Hematopoietic multipotent progenitor cell treated with erythropoietin and hydrocortisone succinate and interleukin-3 and kit ligand, for 4 days (in vitro differentiated cells): ENCODE data around the gene FBXL17.
A peak's percentile ranks its signal among the peaks of the same experiment; 100 is the strongest.

Experiments
- DNase-seq: peaks from one replicate; pipeline ENCODE4 v3.0.0-alpha.2; 2015

Gene FBXL17

GRCh38 chr5:108372369-108372768, 9.5 kb downstream of the FBXL17 start:
- peak; percentile 19 for DNase-seq

DNA sequence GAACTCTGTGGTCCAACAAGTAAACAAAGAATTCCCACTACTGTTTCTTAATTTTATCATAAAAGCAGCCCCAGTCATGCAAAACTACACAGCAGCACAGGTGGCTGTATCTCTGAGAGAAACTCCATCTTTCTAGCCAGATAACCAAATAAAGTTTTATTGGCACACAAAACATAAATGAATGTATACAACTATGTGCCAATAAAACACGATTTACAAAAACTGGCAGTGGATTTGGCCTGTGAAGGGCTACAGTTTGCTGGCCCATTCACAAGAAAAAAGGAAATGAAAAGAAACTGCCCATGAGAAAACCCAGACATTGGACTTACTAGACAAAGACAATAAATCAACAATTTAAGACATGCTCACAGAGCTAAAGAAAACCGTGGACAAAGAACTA, 10.6 kb downstream of the FBXL17 start:
- DNase-seq = no peak

DNA sequence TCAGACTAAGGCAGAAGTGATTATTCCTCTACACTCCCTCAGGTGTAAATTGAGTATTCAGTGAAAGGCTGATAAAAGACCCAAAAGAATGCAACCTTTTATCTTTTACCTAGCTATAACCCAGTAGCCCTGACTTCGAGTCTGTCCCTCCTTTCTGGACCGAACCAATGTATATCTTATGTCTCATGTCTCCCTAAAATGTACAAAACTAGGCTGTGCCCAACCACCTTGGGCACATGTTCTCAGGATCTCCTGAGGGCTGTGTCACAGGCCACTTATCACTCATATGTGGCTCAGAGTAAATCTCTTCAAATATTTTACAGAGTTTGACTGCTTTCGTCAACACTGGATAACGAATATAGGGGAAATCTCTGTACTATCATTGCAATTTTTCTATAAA, 12.7 kb downstream of the FBXL17 start:
- DNase-seq = no peak

DNA sequence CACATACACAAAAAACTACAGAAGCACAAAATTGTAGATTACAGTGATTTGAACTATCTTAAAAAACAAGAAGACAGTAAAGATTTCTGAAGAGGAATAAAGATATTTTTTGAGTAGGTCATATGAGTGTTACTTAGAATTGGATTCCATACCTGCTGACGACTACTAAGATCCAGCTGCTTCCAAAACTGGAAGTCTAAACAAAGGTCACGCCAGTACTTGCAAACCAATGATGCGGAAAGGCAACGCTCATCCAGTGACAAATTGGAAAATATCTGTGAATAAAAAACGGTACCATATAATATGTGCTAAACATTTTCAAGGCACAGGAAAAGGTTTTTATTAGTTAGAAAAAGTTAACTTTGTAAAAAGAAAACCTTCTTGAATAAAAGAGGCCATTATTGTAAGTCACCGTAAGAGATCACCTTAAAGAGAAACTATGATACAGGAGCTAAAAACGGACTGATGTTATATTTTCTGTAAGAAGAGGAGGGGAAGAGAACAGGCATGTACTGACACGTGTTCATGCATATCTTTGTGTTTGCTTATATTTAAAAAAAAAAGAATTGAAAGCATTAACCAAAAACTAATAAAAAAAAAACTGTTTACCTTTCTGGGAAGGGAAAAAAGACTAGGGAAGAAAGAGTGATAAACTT, 14.1 kb downstream of the FBXL17 start:
- no peak for DNase-seq

DNA sequence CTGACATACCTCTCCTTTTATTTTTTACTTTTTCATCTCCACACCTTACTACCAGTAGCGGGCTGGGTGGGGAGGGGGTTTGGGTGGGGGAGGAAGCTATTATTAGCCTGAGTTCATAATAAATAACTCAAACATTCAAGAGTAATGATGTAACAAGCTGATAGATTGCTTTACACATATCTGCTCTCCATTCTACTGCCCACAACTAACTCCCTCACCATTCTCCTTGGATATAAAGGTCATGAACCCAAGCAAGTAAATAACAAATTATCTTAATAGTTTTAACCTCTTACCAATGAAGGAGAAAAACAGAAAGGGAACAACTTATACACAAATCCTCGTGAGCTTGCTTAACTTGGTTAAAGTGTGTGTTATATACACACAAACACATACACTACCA, 15.4 kb downstream of the FBXL17 start:
- DNase-seq = no peak

GRCh38 chr5:108361771-108362170, 20.1 kb downstream of the FBXL17 start:
- DNase-seq = no peak

DNA sequence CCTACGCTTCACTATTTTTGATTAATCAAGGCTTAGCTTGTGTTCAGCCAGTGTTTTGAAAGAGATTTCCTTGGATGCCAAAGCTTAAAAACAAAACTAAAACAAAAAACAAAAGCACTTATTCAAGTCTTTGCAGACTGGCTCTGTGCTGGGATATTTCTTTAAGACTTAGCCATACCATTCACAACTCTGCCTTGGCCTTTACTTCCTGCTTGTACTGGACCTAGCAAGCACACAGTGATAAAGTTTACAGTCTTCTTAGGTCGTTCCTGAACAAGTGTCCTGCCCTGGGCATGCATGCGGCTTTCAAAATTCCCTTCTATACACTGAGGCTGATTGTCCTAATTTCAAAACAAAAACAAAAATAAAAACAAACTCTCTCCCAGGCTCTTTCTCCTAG, 20.7 kb downstream of the FBXL17 start:
- no peak for DNase-seq

DNA sequence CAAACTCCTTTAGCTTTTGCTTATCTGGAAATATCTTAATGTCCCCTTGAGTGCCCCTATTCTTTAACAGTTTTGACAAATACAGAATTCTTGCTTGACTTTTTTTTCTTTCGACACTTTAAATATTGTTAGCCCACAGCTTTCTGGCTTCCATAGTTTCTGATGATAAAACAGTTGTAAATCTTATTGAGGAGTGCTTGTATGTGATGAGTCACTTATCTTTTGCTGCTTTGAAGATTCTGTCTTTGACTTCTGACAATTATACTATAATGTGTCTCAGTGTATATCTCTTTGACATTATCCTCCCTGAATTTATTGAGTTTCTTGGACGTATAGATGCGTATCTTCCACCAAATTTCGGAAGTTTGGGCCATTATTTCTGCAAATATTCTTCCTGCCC, 21.6 kb downstream of the FBXL17 start:
- DNase-seq = no peak

GRCh38 chr5:108356286-108356685, 25.6 kb downstream of the FBXL17 start:
- DNase-seq = no peak

DNA sequence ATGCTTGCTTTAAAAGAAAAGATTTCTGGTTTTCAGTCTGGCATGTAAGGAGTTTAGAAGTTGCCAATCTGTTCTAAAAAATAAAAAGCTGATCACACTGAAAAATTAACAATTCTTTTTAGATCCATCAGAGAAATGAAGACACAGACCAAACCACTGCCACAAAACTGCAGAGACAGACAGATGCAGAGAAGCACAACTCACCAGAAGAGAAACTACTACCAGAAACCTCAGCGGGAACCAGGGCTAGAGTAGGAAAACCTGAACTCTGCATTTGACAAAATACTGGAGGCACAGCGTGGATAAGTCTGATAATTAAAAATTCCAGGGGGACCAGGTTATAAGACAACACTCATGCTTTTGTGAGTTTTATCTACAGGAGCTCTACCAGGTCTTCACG, 28.8 kb downstream of the FBXL17 start:
- DNase-seq = no peak

- peak; percentile 84 for DNase-seq
Measured at GRCh38 chr5:108345541-108346171, 36.2 kb downstream of the FBXL17 start.

DNA sequence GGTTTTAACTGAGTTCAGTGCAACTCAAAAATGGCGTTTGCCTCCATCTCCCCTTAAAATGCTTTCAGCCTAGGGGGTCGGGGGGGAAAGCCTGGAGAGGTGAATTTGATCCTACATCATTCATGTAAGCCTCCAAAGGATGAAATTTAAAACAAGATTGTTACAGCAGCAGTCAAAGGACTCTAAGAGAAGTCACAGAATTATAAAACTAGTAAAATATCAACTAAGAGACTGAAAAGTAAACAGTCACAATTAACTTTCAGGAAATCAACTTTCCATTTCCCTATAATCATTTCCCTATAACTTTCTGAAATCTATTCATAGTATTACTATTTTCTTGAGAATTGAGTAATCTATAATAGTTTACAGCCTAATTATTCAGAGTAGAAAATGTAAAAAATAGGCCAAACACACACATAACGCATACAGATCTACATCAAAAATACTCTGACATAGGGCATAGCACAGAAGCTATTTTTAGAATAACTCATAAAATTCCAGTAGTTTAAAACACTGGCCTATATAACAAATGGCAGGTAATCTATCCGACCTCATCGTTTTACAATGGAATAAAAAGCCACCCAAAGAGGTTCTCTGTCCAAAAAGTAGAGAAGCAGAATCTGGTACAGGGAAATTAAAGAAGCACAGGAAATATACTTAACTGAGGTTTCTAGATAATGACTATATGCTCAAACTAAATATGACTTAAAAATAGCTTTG, 37.6 kb downstream of the FBXL17 start:
- DNase-seq = peak; percentile 3

DNA sequence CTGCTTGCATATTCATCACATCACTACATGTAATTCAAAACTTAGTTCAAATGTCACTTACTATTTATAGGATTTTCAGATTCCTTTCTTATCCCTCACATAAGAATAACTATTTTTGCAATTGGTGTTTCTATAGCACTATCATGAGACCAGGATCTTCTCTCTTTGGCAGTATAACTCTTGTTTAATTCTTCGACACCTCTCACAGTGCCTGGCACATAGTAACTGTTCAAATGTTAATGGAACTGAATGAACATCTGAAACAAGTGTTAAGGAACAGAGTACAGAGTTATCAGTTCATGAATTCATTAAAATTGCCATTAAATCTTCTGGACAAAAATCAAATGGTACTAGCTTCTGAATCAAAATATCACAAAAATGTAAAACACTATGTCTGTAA, 40.0 kb downstream of the FBXL17 start:
- no peak for DNase-seq

DNA sequence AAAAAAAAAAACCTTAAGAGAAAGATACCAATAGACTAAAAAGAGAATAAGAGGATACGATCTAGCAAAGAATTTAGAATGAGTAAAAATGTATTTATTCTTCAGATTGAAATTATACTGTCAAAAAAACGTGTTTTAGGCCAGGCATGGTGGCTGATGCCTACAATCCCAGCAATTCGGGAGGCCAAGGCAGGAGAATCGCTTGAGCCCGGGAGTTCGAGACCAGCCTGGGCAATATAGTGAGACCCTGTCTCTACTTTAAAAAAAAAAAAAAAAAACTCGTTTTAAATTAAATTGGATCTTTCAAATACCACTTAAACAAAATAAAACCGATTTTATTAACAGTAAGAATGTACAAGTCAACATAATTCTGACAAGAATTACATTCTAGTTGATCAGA, 41.8 kb downstream of the FBXL17 start:
- DNase-seq = no peak

DNA sequence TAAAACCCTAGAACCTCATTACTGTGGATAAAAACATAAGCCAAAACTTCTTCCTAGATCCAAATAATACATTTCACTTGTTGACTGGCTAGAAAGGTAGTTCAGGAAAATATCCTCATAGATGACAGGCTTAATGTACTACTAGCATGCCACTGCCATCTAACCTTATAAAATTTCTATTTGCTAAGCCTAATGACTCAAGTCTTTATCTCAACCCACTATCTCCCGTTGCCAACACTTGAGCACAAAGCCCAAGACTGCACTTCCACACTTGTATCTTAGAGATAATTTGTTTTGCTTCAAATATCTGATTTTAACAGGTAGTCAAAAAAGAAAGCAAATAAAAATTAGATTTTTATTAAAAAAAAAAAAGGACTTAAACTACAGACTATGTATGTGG, 42.7 kb downstream of the FBXL17 start:
- DNase-seq = peak; percentile 41

GRCh38 chr5:108334225-108334624, 47.7 kb downstream of the FBXL17 start:
- DNase-seq = no peak

GRCh38 chr5:108326982-108327381, 54.9 kb downstream of the FBXL17 start:
- no peak for DNase-seq

DNA sequence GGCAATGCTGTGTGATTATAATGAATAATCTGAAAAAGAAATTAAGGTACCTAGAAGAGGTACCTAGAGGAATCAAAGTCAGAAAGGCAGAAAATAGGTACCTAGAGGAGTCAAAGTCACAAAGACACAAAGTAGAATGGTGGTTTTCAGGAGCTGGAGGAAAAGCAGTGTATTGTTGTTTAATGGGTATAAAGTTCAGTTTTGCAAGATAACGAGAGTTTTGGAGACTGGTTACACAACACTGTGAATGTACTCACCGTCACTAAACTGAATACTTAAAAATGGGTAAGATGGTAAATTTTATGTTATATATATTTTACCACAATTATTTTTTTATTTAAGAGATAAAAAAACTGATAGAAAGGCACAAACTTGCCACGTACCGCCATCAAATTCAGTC, 57.0 kb downstream of the FBXL17 start:
- DNase-seq = no peak

GRCh38 chr5:108321341-108321740, 60.6 kb downstream of the FBXL17 start:
- no peak for DNase-seq

GRCh38 chr5:108320231-108320630, 61.7 kb downstream of the FBXL17 start:
- peak; percentile 46 for DNase-seq

DNA sequence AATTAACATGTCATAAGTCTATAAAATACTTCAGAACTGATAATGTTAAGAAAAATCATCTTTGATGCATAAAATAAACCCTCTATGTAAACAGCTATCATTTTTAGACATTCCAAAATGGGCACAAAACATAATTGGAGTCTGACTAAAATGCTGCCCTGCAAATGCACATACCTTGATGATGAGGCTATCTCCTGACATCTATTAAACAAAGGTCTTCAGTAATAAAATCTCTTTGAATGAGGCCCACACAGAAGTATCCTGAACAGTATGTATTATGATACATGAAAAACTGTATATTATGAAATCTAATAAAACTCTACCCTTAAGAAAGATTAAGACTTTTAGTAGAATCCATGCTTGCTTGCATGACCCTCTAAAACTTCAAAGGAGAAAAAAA, 66.1 kb downstream of the FBXL17 start:
- DNase-seq = no peak

DNA sequence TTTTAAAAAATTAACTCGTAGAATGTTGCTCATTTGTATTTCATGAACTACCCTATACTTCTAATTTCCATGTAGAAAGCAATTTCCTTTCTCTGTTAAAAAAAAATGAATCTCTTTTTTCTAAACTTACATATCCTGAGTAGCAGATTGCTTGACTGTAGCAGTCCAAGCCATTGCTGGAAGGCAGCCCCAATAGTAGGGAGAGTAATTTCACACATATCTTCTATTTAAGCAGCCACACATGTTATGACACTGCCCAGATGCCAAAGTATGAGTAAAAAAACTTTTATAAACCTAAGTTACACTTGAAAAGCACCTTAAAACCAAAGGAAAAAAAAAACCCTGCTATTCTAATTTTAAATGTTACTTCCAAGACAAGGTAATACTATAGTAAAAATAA, 69.6 kb downstream of the FBXL17 start:
- no peak for DNase-seq

DNA sequence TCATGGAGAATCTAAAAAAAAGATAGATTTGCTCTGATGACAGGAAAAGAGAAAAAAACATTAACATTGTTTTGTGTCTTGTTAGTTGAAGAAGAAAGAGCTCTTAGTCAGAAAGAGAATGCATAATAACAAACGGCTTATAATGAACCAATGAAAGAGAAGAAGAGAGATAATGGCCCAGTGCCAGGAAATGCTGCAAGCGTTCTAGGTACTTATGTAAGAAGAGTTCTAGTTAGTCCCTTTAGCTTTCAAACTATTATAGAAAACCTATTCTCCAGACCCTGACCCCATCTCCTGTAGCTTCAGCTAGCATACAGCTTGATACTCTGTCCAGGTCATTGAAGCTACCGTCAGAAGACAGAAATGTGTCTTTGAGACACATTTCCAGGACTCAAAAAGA, 70.2 kb downstream of the FBXL17 start:
- DNase-seq = no peak

DNA sequence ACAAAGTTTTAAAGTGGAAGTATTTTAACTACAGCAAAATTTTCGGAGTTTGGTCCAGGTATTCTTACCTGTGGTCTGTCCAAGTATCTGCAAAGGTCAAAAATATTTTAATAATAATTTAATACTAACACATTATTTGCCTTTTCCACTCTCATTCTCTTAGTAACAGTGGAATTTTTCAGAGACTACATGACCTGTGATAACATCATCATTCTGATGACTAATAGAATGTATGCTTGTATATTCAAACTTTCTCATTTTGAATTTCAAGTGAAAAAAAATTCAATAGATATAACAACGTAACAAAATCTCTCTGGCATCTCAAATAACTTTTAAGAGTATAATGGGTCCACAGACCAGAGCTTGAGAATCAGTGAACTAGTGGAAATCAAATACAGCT, 78.3 kb downstream of the FBXL17 start:
- DNase-seq = no peak
